HG02870 (cell line): ENCODE measurements around the gene CASP10.
A peak's percentile ranks its signal among the peaks of the same experiment; 100 is the strongest.

ENCODE experiments used
- ATAC-seq: cut with Tn5 transposase; IDR thresholded peaks from one replicate; pipeline ENCODE4 v1.9.1; 2021; ENCODE audit warnings: mild to moderate bottlenecking, moderate library complexity; ENCODE audit not compliant: unreplicated experiment

CASP10 gene

DNA sequence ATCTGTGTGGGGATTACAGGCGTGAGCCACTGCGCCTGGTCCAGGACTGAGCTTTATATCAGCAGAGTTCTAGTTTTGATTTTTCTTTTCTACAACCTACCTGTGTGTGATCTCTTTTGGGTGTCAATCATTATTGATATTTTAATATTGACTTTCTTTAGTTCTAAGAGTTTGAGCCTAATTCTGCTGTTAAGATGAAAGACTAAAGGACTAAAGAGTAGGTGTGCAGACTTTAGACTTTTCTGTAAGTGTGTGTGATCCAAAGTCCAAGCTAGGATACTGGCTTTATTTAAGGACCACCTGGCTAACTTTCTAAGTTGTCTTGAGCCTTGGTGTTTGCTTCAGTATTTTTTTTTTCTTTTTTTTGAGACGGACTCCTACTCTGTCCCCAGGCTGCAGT lies 12.4 kb downstream of the CASP10 start:
- ATAC-seq = no peak

- no peak for ATAC-seq
Measured at GRCh38 chr2:201196003-201196402, 13.1 kb downstream of the CASP10 start.

DNA sequence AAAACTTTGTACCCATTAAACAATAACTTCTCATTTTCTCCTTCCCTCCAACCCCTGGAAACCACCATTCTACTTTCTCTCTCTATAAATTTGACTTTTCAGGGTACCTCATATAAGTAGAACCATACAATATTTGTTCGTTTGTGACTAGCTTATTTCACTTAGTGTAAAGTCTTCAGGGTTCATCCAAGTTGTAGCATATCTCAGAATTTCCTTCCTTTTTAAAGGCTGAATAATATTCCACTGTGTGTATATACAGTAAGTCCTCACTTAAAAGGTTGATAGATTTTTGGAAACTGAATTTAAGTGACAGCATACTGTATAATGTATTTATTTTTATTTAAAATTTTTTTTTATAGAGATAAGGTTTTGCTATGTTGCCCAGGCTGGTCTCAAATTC lies 13.9 kb downstream of the CASP10 start:
- no peak for ATAC-seq

GRCh38 chr2:201197781-201198180 lies 14.8 kb downstream of the CASP10 start:
- no peak for ATAC-seq

DNA sequence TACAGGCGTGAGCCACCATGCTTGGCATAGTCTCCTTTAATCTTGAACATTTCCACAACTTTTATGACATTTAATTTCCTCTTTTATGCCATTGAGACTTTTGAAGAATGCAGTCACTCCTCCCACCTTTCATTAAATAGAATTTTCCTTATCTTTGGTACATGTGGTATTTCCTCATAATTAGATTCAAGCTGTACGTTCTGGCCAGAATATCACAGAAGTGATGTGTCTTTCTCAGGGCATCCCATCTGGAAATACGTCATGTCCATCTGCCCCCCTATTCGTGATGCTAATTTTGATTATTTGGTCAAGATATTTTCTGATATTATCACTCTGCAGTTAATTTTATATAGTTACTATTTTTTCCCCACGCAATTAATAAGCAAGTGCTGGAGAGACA lies 16.9 kb downstream of the CASP10 start:
- no peak for ATAC-seq

GRCh38 chr2:201200345-201200744 lies 17.4 kb downstream of the CASP10 start:
- no peak for ATAC-seq

DNA sequence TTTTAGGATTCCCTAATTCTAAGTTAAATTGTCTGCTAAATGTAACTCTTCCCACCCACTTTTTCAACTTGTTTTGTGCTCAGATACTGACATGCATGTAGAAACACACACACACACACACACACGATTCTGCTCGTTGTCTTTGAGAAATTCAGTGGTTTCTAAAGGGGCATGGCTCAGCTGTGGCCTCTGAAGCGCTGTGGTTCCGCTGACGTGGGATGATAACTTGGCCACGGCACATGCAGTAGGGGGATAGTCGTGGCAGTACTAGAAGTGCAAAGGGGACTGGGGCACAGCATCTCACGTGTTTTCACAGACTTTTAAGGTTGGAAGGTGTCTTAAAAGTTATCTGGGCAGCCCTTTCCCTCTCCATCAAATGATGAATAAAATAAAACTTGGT lies 18.4 kb downstream of the CASP10 start:
- ATAC-seq = no peak

DNA sequence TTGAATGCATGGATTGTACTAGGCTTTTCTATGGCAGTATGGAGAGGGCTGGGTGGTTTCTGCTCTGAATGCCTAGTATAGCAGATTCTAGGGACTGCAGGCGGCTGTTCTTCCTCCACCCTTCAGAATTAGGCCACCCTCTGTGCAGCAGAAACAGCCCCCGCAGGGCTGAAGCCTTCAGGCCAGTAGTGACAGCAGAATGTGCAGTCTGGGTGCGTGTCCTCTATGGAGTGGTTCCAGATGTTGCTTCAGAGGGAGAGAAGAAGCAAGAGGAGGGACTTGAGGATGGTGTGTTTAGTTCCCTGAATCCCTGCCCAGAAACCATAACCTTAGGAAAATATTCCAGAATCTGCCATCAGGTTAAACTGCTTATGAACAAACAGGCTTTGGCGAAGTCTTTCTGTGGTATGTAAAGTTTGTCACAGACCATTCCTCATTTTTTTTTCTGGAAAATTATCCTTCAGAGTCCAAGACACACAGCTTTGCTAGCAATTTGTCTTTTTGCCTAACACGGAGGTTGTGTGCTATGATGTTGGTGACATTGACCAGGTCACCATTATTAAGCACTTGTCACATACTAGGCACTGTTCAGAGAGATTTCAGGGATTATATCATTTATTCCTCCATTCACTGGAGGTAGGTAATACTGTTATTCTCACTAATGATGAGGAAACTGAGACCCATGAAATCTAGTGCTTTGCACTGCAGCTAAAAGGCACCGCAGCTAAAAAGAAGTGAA lies 21.1 kb downstream of the CASP10 start:
- no peak for ATAC-seq

DNA sequence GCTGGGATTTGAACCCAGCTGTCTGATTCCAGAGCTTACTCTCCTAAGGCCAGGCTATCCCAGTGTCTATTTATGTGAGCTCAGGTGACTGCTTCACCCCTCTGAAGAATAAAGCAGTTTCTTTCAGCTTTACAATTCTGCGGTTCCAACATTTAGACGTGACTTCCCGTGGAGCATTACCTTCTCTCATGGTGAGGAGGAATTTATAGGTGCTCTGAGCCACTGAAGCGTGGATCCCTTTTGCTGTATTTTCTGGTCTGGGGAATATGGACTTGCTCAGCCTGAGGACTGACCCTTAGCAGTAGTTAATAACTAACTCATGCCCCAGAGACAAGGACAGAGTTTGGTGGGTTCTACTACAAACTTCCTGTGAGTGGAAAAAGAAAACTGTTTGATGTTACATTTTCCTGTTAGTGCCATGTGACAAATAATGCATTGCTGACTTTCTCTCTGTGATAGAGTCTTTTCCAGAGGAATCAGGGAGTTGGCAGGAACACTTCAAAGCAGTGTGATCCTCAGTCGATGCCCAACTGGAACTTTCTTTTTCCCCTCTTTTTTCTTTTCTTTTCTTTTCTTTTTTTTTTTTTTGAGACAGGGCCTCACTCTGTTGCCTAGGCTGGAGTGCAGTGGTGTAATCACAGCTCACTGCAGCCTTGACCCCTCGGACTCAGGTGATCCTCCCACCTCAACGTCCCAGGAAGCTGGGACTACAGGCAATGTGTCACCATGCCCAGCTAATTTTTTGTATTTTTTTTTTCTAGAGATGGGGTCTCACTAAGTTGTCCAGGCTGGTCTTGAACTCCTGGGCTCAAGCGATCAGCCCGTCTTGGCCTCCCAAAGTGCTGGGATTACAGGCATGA lies 21.9 kb downstream of the CASP10 start:
- ATAC-seq = no peak

GRCh38 chr2:201205515-201205849 lies 22.5 kb downstream of the CASP10 start:
- no peak for ATAC-seq

- ATAC-seq = peak; percentile 60
Measured at GRCh38 chr2:201208563-201209252, 25.8 kb downstream of the CASP10 start.

DNA sequence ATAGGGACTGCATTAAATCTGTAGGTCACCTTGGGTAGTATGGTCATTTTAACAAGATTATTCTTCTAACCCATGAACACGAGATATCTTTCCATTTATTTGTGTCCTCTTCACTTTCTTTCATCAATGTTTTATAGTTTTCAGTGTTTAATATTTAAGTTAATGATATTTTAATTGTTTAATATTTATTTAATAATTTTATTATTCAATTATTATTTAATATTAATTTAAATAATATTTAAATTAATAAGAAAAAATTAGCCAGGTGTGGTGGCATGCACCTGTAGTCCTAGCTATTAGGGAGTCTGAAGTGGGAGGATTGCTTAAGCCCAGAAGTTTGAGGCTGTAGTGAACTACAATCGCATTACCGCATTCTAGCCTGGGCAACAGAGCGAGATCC lies 33.0 kb downstream of the CASP10 start:
- ATAC-seq = no peak

GRCh38 chr2:201216918-201217317 lies 34.0 kb downstream of the CASP10 start:
- no peak for ATAC-seq

GRCh38 chr2:201218780-201219179 lies 35.8 kb downstream of the CASP10 start:
- ATAC-seq = no peak

DNA sequence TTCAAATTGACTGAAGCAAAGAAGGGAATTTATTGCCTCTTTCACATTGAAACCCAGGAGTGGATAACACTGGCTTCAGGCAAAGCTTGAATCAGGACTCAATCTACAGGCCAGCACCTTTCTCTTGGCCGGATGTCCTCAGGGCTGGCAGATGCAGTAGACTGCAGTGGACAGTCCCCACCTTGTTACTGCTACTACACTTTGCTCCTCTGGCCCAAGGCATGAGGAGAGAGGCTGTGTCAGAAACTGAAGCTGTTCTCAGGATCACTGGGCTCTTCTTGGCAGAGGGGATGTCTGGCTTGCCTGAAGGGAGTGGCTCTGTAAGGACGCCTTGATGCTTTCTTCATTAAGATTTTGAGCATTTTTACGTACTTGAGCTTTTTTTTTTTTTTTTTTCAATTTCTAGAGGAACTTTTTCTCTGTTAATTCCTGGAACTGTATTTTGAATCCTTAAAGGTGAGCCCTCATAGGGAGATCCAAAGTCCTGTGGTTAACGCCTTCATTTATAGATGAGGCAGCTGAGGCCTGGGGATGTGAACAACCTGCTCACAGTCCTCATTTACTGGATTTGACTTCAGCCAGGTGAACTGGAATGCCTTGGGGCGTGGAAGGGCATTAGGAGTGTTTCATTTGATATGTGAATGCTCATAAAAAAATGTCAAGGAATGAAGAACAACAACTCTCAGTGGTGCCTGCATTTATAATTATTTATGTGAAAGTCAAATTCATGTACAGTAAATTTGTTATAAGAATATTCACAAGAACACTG lies 36.6 kb downstream of the CASP10 start:
- no peak for ATAC-seq

- no peak for ATAC-seq
Measured at GRCh38 chr2:201220102-201220570, 37.2 kb downstream of the CASP10 start.

- peak; percentile 93 for ATAC-seq
Measured at GRCh38 chr2:201223089-201224073, 40.4 kb downstream of the CASP10 start.

DNA sequence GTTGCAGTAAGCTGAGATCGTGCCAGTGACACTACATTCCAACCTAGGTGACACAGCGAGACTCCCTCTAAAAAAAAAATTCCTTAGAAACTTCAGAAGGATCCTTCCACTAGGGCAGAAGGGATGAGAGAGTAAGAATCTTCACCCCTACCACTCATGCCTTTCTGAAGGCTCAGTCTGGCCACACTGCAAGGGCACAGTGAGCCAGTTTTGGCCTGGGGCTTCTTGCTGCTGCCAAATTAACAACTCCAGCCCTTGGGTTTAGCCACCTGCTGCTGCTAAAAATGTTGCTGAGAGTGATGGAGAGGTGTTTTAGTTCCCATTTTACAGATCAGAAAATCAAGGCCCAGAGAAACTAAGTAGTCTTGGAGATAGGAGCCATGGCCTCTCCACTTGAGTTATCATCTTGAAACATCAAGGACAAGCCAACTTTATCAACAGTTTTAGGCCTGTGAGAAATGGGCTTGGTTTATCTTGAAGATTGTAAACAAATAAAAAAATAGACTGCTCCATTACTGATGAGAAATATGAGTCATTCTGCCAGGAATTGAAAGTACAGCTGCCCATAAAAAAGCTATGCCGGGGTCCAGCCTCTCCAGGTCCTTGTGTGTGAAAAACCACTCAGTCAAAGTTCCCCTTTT lies 45.5 kb downstream of the CASP10 start:
- ATAC-seq = no peak

DNA sequence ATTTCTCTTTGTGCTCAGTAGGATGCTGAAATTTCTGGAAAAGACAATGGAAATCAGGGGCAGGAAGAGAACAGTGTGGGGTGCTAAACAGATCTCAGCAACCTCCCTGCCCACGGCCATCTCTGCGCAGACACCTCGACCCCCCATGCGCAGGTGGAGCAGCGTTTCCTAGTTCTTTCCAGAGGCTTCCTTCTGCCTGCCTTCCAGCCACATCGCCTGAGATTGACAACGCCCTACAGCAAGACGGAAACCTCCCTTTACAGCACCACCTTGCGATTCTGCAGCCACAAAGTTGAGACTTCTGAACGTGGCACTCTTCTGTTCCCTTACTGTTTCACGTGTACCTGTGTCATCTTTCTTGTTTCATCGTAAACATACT lies 46.0 kb downstream of the CASP10 start:
- no peak for ATAC-seq
